Measurements from ENCODE around the gene CLEC16A. TPM values are rescaled to one million over a fixed set of nuclear protein-coding genes. Genes with fewer than 3 reads are reported as not detected.

CLEC16A gene
- total and polyA plus RNA-seq, 4 donors = 14.3 to 44.4 (median 26.4) TPM

- DNase-seq = peak; percentile 88 to 96 (median 91)
- TF ChIP-seq CTCF (IDR thresholded peaks at IDR 0.05; ENCODE audit: control extremely low read depth, extremely low read depth) = no peak
- peaks cover 21 to 89% (median 49%) of the 10 kb centered on the region in 5 donors for H3K4me1 ChIP-seq (ENCODE audit: control insufficient read depth in 5 of 5, insufficient read depth in 5 of 5, low read length in 5 of 5)
Observed at GRCh38 chr16:11133344-11133943, 189.1 kb downstream of the CLEC16A start.

GRCh38 chr16:11134722-11135463 is 190.5 kb downstream of the CLEC16A start:
- Histone ChIP-seq H3K9ac (ENCODE audit: insufficient read depth in 1 of 2, low read length in 2 of 2) (no peak overlapping the region), H3K4me1 (ENCODE audit: control insufficient read depth in 5 of 5, insufficient read depth in 5 of 5, low read length in 5 of 5) (peaks cover 21 to 91% (median 58%) of the 10 kb centered on the region in 5 donors), H3K9me3 (ENCODE audit: control insufficient read depth in 4 of 4, insufficient read depth in 3 of 4, low read length in 3 of 4) (no peaks in the 10 kb centered on the region), H3K27me3 (ENCODE audit: control insufficient read depth in 3 of 3, insufficient read depth in 3 of 3, low read length in 2 of 3) (no peaks in the 10 kb centered on the region), H3K4me3 (no peak overlapping the region), H3K27ac (ENCODE audit: low read depth in 1 of 2, low read length in 1 of 2) (peak overlapping the region in 1 of 2 donors; percentile 41), H3K36me3 (ENCODE audit: control insufficient read depth in 4 of 4, insufficient read depth in 4 of 4, low read length in 4 of 4) (peaks cover 0 to 9% (median 0%) of the 10 kb centered on the region in 4 donors)
- 84 to 89% methylated on average over 11 of the region's 11 CpGs for WGBS, 2 donors
- ATAC-seq (ENCODE audit: insufficient read depth, low FRiP score) (no peak), DNase-seq (peak in 1 of 3 donors; percentile 67)
- TF ChIP-seq CTCF (IDR thresholded peaks at IDR 0.05; ENCODE audit: control extremely low read depth, extremely low read depth) = no peak

More at GRCh38 chr16:11133344-11133943, 189.1 kb downstream of the CLEC16A start:
- WGBS, 2 donors = 39 to 65% methylated on average over 12 of the region's 12 CpGs
- H3K27ac ChIP-seq (ENCODE audit: low read depth in 1 of 2, low read length in 1 of 2) = peak overlapping the region; percentile 34 to 62
- H3K9me3 ChIP-seq (ENCODE audit: control insufficient read depth in 4 of 4, insufficient read depth in 3 of 4, low read length in 3 of 4) = no peaks in the 10 kb centered on the region
- H3K36me3 ChIP-seq (ENCODE audit: control insufficient read depth in 4 of 4, insufficient read depth in 4 of 4, low read length in 4 of 4) = peaks cover 0 to 9% (median 0%) of the 10 kb centered on the region in 4 donors
- H3K27me3 ChIP-seq (ENCODE audit: control insufficient read depth in 3 of 3, insufficient read depth in 3 of 3, low read length in 2 of 3) = no peaks in the 10 kb centered on the region
- ATAC-seq (ENCODE audit: insufficient read depth, low FRiP score) = peak; percentile 72
- H3K9ac ChIP-seq (ENCODE audit: insufficient read depth in 1 of 2, low read length in 2 of 2) = peak overlapping the region in 1 of 2 donors; percentile 80
- H3K4me3 ChIP-seq = no peak overlapping the region

GRCh38 chr16:11135464-11135973 is 191.2 kb downstream of the CLEC16A start:
- TF ChIP-seq CTCF (IDR thresholded peaks at IDR 0.05; ENCODE audit: control extremely low read depth, extremely low read depth) = no peak
- 78 to 83% methylated on average over 11 of the region's 11 CpGs for WGBS, 2 donors
- Histone ChIP-seq H3K27me3 (ENCODE audit: control insufficient read depth in 3 of 3, insufficient read depth in 3 of 3, low read length in 2 of 3) (no peaks in the 10 kb centered on the region), H3K27ac (ENCODE audit: low read depth in 1 of 2, low read length in 1 of 2) (peak overlapping the region in 1 of 2 donors; percentile 41), H3K36me3 (ENCODE audit: control insufficient read depth in 4 of 4, insufficient read depth in 4 of 4, low read length in 4 of 4) (peaks cover 0 to 6% (median 0%) of the 10 kb centered on the region in 4 donors), H3K9me3 (ENCODE audit: control insufficient read depth in 4 of 4, insufficient read depth in 3 of 4, low read length in 3 of 4) (no peaks in the 10 kb centered on the region), H3K9ac (ENCODE audit: insufficient read depth in 1 of 2, low read length in 2 of 2) (no peak overlapping the region), H3K4me1 (ENCODE audit: control insufficient read depth in 5 of 5, insufficient read depth in 5 of 5, low read length in 5 of 5) (peaks cover 21 to 90% (median 53%) of the 10 kb centered on the region in 5 donors), H3K4me3 (no peak overlapping the region)
- ATAC-seq (ENCODE audit: insufficient read depth, low FRiP score) (no peak), DNase-seq (peak in 1 of 3 donors; percentile 56)

Measured in lung (tissue), 12 donors.